Adrenal gland (tissue), 12 donors: ENCODE measurements around the gene CFAP77. TPM values are rescaled to one million over a fixed set of nuclear protein-coding genes. Genes with fewer than 3 reads are reported as not detected.

Experiments
- DNase-seq, 7 donors: peaks; one replicate each; pipeline ENCODE4 v3.0.0-alpha.2; 2019 to 2020
- H3K27ac ChIP-seq, 5 donors: fragments of 200-600 bp; sonication (generic) in 4 of 5; 1 replicate in 3 of 5; 2 replicates in 2 of 5; pipeline versions ENCODE4 v1.5.1 to v1.8.0; 2016 to 2020; ENCODE audit warnings: mild to moderate bottlenecking in 1 of 5
- H3K27me3 ChIP-seq: fragments of 200-600 bp; 2 replicates; pipeline ENCODE4 v1.8.0; 2021
- H3K36me3 ChIP-seq, 2 donors: fragments of 200-600 bp; replicated peaks in 1 of 2; 1 replicate in 1 of 2; 2 replicates in 1 of 2; pipeline versions ENCODE4 v1.5.1 to v1.8.0; 2018 to 2022
- H3K4me1 ChIP-seq, 2 donors: fragments of 200-600 bp; replicated peaks in 1 of 2; 1 replicate in 1 of 2; 2 replicates in 1 of 2; pipeline versions ENCODE4 v1.5.1 to v1.8.0; 2018 to 2021
- H3K4me3 ChIP-seq, 4 donors: fragments of 200-600 bp; sonication (generic) in 3 of 4; one replicate each; pipeline ENCODE4 v1.5.1; 2016 to 2018
- H3K9me3 ChIP-seq, 3 donors: fragments of 200-600 bp; sonication (generic) in 1 of 3; replicated peaks in 1 of 3; 1 replicate in 2 of 3; 2 replicates in 1 of 3; pipeline versions ENCODE4 v1.5.1 to v1.8.0; 2016 to 2021
- POLR2A ChIP-seq, 2 donors: fragments of 450-650 bp; IDR thresholded peaks; one replicate each; pipeline ENCODE4 v1.6.1; 2017; ENCODE audit warnings: antibody characterized with exemption in 2 of 2, mild to moderate bottlenecking in 2 of 2, moderate library complexity in 1 of 2
- WGBS, 4 donors: extraction: QIAGEN DNeasy Blood & Tissue Kit in 2 of 4; methylation state at CpG; one replicate each; pipeline versions ENCODE4 v1.1.5 to v1.1.7; 2013 to 2017; 5-methylcytosine and 5-hydroxymethylcytosine counted together
- intact Hi-C, 2 donors: fragments of 100-400 bp; cut with DNase I; formaldehyde crosslinking; loops; one replicate each; pipeline versions ENCODE4 v1.14.1 to v1.15.0; 2022 to 2023
- polyA plus RNA-seq, 3 donors: library from polyadenylated mRNA; stranded (reverse); fragments of 200-250 nt in 2 of 3; fragments of 350-450 nt in 1 of 3; fragmentation: Illumina TruSeq in 1 of 3; extraction: RNeasy Lipid Tissue Mini Kit (QIAGEN cat#74804) in 1 of 3; gene quantifications; one replicate each; pipeline ENCODE4 v1.2.3, GENCODE V29; 2013 to 2014
- total RNA-seq, 9 donors: library from RNA; depleted of rRNA in 4 of 9; stranded (reverse); fragments of >200 nt in 4 of 9; fragments of 120-200 nt in 1 of 9; fragmentation: NEBNext Ultra II Directional in 1 of 9; extraction: Animal tissue kit (Norgen Biotek cat#: 25700) in 1 of 9; gene quantifications; one replicate each; pipeline versions ENCODE4 v1.1.0 to v1.2.4, GENCODE V29; 2013 to 2023
- TF ChIP-seq, protein P1 (sequence below), 6 experiments: fragments of 450-650 bp in 4 of 6; fragments of 200-600 bp in 2 of 6; sonication (generic) in 1 of 6; IDR thresholded peaks; 1 replicate in 5 of 6; 2 replicates in 1 of 6; pipeline versions ENCODE4 v1.5.1 to v1.8.0; 2016 to 2021; ENCODE audit warnings: antibody characterized with exemption in 6 of 6, mild to moderate bottlenecking in 2 of 6, moderate library complexity in 1 of 6
- donor health status: healthy with polysubstance abuse.
- donor health status: Bipolar disorder and iron deficiency.
- donor health status: DM: yes; HTN: yes; CAD: no.
- donor health status: DM: no; HTN: no; CAD: no.
- donor health status: DM: no; HTN: no; CAD: no.
- donor health status: DM: yes; HTN: yes; CAD: no.

CFAP77 gene
- total and polyA plus RNA-seq, 12 donors: not detected

DNA sequence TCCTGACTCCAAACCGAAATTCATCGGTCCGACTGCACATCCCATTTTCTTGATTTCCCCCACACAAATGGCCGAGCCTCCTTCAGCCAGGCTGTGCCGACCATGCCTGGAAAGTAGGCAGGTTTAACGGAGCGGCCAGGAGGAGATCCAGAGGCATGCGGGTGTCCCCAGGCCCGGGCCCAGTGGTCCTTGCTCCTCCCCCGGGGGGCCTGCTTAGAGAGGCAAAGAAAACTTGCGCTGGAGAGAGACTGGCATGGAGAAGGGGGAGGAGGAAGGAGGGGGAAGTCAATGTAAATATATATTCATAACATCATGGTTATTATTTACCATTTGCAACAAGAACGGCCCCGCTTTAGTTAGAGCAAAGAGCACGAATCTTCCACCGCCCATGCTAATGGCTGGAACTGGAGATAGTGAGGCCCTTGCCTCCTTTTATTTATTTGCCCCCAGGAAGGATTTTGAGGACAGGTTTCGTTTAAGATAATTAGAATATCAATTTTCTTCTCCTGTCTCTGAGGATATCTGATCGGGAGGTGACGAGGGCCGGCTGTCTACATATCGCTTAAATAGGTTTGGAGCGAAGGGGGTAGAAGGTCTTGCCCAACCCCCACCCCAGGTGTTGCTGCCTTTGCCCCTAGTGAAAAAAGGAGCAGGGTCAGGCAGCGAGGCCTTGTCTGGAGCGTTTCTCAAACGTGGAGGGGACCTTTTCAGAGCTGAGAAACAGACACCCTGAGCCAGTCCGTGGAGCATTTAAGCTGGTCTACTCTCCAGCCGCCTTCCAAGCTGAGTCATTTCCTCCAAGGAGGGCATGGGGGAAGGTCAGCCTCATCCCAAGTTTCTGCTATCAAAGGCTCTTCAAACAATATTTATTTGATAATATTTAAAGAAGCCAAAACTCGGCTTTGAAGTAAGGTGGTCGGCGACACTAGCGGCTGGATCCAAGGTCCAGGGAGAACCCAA lies 174.9 kb downstream of the CFAP77 start:
- Histone ChIP-seq H3K36me3 (no peaks in the 10 kb centered on the region), H3K4me3 (no peak overlapping the region), H3K4me1 (peaks cover 4 to 13% of the 10 kb centered on the region in 2 donors), H3K9me3 (no peaks in the 10 kb centered on the region), H3K27ac (no peak overlapping the region), H3K27me3 (peaks cover 94% of the 10 kb centered on the region)
- WGBS, 4 donors: 12 to 15% (median 14%) methylated on average over 30 of the region's 30 CpGs
- TF ChIP-seq, protein P1, sequence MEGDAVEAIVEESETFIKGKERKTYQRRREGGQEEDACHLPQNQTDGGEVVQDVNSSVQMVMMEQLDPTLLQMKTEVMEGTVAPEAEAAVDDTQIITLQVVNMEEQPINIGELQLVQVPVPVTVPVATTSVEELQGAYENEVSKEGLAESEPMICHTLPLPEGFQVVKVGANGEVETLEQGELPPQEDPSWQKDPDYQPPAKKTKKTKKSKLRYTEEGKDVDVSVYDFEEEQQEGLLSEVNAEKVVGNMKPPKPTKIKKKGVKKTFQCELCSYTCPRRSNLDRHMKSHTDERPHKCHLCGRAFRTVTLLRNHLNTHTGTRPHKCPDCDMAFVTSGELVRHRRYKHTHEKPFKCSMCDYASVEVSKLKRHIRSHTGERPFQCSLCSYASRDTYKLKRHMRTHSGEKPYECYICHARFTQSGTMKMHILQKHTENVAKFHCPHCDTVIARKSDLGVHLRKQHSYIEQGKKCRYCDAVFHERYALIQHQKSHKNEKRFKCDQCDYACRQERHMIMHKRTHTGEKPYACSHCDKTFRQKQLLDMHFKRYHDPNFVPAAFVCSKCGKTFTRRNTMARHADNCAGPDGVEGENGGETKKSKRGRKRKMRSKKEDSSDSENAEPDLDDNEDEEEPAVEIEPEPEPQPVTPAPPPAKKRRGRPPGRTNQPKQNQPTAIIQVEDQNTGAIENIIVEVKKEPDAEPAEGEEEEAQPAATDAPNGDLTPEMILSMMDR (IDR thresholded peaks at IDR 0.05): no peak
- no peak for TF ChIP-seq POLR2A (IDR thresholded peaks at IDR 0.05)
- no peak for DNase-seq
- intact Hi-C loops: no loop called here

DNA sequence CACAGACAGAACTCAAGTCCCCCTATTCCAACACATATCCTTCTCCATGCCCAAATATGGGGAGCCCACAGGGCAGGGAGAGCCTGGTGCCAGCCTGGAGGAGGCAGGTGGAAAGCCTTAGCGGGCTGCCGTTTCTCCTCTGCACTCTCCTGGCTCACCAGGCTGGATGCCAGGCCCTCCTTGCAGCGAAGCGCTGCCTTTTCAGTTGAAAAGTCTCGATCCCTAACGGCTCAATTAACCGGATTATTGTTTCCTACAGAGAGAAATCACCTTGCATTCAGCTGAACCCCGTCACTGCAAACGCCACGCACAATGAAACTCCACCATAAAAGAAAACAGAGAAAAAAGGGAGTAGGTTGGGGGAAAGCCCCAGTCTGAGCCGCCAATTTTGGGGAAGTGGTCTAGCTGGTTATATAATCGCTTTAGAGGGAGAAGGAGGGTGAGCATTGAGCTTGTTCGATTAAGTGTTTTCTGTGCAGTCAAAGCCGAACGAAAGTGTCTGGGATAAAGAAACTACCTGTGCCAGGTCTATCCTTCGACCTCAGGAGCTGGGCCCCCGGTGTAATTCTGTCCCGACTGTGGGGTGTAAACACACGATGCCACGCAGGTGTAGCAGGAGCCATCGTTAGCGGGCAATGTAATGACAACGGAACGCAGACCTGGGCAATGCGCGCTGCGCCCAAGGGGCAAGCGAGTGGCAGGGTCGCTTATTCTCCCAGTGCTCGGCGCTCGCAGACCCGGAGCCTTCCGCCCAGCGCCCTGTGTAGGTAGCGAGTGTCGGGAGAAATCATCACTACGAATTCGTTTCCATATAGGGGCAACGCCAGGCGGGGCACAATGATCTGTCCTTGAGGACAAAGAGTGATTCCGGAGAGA lies 176.2 kb downstream of the CFAP77 start:
- intact Hi-C loops: no loop called here
- Histone ChIP-seq H3K36me3 (no peaks in the 10 kb centered on the region), H3K27me3 (peaks cover 90% of the 10 kb centered on the region), H3K9me3 (no peaks in the 10 kb centered on the region), H3K27ac (no peak overlapping the region), H3K4me1 (peaks cover 4 to 18% of the 10 kb centered on the region in 2 donors), H3K4me3 (no peak overlapping the region)
- DNase-seq: no peak
- TF ChIP-seq, protein P1 (IDR thresholded peaks at IDR 0.05): no peak
- no peak for TF ChIP-seq POLR2A (IDR thresholded peaks at IDR 0.05)
- 6 to 11% (median 7%) methylated on average over 15 to 42 of the region's 42 CpGs for WGBS, 4 donors

DNA sequence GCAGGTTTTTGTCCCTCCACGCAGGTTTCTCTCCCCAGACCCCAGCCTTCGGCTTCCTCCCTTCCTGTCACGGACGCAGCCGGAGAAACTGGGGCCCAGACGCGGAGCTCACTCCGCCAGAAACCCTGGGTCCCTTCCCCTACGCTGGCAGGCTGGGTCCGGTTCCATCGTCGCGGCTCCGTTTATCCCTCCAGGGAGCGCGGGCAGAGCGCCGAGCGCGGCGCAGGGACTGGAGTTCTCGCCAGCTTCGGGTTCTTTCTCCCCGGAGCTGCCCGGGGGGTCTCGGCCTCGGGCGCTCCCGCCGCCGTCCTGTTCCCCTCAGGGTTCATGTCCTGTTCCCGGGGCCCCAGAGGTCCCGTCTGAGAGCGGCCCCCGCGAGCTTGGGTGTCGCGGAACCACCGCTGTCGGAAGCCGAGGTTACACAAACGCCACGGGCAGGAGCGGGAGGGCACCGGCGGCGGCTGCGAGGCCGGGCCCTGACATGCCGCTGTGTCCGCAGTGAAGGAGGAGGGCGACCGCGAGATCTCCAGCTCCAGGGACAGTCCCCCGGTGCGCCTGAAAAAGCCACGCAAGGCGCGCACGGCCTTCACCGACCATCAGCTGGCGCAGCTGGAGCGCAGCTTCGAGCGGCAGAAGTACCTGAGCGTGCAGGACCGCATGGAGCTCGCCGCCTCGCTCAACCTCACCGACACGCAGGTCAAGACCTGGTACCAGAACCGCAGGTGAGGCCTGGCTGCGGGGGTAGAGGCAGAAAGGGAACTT lies 177.0 kb downstream of the CFAP77 start:
- Histone ChIP-seq H3K27ac (no peak overlapping the region), H3K27me3 (peaks cover 91% of the 10 kb centered on the region), H3K4me1 (peaks cover 0 to 14% of the 10 kb centered on the region in 2 donors), H3K4me3 (no peak overlapping the region), H3K9me3 (no peaks in the 10 kb centered on the region), H3K36me3 (no peaks in the 10 kb centered on the region)
- intact Hi-C loops: no loop called here
- no peak for DNase-seq
- no peak for TF ChIP-seq POLR2A (IDR thresholded peaks at IDR 0.05)
- TF ChIP-seq, protein P1 (IDR thresholded peaks at IDR 0.05): no peak
- WGBS, 4 donors: 3 to 7% (median 5%) methylated on average over 8 to 74 of the region's 74 CpGs
